GM18511 (cell line): ENCODE measurements around the gene CAB39.
"Not testable (repeated sequence)": the region's sequence is repeated elsewhere in the genome, so short reads cannot be mapped to it uniquely, and the experiment has no call there.

Experiments
- ATAC-seq: cut with Tn5 transposase; IDR thresholded peaks from one replicate; pipeline ENCODE4 v1.9.1; 2021; ENCODE audit warnings: mild to moderate bottlenecking, moderate library complexity; ENCODE audit not compliant: unreplicated experiment

The CAB39 gene

GRCh38 chr2:230713331-230714135, 891 bp downstream of the CAB39 start:
- peak; percentile 30 for ATAC-seq

DNA sequence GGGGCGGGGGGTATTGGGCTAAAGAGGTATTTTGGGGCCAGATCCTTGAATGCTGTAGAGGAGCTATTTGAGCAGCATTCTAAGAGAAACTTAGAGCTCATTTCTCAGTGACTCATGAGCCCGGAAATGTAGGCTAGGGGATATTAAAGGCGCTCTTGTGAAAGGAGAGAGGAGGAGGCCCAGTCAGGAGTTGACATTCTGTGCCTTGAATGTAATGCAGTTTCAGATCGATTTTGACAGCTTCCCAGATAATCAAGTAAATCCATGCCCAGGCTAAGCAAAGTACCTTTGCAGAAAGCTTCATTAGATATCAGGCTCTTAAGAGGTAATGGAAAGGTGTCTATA, 1.5 kb downstream of the CAB39 start:
- peak; percentile 27 for ATAC-seq

DNA sequence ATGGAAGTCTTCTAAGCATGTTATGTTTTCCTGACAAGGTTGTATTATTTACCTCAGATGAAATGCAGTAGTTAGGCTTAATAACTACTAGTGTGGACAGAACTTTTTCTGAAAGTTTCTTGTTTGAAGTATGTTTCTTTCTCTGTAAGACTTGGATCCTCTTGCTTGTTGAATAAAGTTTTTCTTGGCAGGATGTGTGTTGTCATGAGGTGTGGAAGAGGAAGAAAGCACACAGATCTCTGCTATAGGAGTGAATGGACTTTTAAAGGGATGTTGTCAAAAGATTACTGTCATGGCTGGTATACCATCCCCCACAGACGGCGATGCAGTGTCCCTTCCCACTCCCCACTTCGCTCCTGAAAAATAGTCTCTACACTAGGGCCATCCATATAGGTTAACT, 2.6 kb downstream of the CAB39 start:
- ATAC-seq, result no peak

DNA sequence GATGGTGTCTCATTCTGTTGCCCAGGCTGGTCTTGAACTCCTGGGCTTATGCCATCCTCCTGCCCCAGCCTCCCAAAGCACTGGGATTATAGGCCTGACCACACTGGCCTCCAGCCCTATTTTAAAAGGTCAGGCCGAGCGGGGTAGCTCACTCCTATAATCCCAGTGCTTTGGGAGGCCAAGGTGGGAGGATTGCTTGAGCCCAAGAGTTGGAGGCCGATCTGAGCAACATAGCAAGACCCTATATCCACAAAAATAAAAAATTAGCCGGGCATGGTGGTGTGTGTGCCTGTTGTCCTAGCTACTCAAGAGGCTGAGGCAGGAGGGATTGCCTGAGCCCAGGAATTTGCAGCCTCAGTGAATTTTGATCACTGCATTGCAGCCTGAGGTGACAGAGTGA, 3.9 kb downstream of the CAB39 start:
- ATAC-seq, result no peak

DNA sequence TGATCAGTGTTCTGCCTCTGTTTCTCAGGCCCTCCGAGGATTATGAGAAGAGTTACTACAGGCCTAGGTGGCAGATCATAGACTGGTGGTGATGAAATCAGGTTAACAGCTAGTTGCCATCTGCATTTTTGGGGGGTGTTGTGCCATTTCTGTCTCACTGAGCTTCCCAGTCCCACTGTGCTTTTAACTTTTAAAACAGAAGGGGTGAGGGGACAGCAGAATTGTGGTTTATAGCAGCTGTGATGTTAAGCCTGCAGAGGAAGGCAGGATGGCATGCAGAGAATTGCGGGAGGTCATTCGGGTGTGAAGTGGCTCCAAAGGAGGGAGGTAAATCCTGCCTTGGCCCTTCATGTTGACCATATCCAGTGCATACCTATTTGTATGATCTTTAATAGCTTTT, 5.0 kb downstream of the CAB39 start:
- no peak for ATAC-seq

DNA sequence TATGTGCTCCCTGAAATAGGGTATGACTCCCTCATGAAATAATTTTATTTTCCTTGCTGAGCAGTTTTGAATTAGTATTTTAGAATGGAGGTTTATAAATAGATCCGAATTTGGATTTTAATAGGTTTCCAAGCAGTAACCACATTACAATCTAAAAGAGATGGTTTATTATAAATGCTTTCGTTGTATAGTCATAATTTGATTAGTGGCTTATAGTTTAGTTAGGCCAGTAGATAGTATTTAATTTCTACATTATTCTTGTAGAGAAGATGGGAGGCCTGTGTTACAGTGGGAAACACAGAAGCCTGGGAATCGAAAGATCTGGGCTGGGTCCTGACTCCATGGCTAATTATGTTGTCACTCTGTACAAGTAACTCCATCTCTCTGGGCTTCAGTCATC, 6.7 kb downstream of the CAB39 start:
- no peak for ATAC-seq

DNA sequence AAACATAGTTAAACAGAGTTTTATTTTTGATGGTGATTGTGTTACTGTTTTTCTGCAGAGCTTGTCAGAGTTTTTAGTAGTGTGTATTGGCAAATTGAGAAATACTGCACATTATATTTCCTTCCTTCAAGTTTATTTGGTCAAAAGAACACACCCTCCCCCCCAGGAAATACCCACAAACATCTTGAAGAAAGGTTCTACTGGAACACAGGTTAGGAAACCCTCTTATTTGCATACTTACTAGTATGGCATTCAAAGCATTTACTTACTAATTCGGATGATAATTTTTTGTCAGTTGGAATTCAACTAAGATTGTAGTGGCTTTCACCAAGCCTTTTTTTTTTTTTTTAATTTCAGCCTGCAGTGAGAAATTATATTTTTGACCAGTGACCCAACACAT, 9.1 kb downstream of the CAB39 start:
- no peak for ATAC-seq

DNA sequence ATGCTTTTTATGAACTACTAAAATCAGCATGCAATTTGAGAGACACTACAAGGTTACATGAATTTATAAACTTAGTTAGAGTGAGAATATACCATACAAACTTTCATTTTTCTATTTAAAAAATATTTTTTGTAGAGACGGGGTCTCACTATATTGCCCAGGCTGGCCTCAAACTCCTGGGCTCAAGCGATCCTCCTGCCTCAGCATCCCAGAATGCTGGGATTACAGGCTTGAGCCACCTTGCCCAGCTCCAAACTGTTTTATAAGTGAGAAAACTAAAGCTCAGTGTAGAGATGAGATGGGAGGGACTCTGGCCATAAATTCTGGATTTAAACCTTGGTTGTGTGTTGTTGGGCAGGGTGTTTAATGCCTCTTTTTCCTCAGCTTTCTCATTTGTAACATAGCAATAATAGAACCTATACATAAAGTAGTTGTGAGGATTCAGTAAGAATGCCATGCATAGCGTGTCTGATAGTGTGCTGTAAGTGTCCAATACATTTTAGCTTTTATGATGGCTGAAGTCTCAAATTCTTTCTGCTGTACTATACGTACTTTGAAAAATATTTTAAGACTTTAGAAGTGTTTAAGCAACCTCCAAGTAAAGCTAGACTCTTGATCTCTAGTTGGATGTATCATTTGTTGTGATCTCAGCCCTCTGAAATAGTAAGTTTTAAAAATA, 9.7 kb downstream of the CAB39 start:
- ATAC-seq, result no peak

GRCh38 chr2:230723363-230723762, 10.7 kb downstream of the CAB39 start:
- ATAC-seq, result no peak

DNA sequence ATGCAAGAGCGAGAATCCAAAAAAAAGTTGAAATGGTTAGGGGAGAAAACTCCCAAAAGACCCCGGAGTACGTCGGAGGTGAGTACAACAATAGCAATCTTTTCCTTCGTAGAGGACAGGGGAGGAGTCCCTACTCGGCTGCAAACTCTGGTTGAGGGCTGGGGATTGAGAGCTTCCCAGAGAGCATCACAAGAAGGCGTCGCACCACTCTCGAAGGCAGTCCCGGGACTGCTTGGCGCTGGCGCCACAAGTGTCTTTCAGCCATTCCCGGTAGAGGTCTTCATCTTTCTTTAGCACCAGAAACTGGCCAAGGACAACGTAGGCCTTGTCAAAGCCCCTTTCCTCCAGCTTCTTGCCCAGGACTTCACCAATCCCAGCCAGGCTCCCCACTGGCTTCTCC, 12.3 kb downstream of the CAB39 start:
- ATAC-seq, result not testable (repeated sequence)

GRCh38 chr2:230731512-230731911, 18.9 kb downstream of the CAB39 start:
- ATAC-seq, result no peak

- no peak for ATAC-seq
Measured at GRCh38 chr2:230732914-230733401, 20.3 kb downstream of the CAB39 start.

- no peak for ATAC-seq
Measured at GRCh38 chr2:230734247-230735175, 21.9 kb downstream of the CAB39 start.

DNA sequence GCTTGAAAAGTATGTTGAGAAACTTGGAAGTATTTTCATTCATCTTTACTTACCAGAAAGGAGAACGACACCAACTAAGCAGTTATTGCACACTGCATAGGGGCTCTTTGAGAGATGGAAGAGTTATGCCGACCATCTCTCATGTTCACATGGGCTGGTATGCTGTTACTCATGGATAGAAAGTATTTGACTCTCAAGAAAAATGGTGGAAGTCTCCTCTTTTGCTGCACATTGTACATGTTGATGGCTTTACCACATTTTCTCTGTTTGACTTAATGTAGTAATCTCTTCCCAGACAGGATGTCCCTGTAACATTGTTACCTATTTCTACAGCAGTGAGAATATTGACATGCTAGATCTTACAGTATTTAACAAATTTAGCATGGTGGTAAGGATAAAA, 23.2 kb downstream of the CAB39 start:
- ATAC-seq, result no peak

DNA sequence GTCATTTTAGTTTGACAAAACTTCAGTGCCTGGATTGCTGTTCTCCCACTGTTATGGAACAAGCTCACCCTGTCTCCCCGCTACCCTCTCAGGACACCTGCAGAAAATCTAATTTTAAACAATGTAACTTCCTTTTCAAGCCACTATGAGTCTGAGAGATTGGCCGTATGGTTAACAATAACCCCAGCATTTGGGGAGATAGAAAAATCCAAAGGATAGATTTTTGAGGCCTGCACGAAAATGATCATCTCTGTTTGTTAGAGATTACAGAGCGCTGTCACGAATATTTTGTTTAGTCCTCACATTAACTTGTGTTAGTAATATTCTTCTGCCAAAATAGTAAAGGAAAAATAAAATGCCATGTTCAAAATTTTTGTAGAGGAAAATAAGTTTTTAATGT, 24.7 kb downstream of the CAB39 start:
- ATAC-seq, result no peak

GRCh38 chr2:230737791-230738226, 25.2 kb downstream of the CAB39 start:
- no peak for ATAC-seq

DNA sequence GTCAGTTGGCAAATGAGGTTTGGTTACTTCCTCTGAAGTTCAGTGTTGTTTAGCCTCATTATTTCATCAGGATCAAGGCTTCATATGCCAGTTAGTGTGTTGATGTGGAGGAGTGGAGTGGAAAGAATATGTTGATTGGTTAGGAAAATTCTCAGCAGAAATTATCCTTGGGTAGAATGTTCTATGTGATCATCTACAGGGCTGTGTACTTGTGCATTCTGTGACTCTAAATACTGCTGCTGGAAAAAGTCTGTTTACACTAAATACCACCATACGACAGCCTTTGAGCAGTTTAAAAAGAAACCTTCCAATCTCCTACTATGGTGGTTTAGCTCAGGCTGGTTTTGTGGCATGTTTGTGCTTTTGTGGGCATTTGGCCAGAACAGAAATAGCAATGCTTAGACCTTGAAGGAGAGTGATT, 25.8 kb downstream of the CAB39 start:
- ATAC-seq, result no peak

DNA sequence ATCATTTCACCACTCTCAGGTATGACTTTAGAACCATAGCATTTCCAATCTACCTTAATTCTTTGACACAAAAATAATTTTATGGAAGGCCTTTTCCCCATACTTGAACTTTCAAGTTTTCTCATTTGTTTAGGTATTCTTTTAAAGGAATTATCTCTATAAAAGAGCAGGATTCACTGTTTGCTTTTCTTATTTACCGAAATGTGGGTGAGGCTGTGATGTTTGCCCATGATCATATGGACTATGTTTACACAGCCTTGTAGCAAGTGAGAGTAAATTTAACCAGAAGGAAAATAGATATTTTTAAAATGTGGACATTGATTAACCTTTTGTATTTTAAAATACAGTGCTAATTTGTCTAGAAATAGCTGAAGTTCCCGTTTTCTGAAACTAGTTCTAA, 26.3 kb downstream of the CAB39 start:
- no peak for ATAC-seq

DNA sequence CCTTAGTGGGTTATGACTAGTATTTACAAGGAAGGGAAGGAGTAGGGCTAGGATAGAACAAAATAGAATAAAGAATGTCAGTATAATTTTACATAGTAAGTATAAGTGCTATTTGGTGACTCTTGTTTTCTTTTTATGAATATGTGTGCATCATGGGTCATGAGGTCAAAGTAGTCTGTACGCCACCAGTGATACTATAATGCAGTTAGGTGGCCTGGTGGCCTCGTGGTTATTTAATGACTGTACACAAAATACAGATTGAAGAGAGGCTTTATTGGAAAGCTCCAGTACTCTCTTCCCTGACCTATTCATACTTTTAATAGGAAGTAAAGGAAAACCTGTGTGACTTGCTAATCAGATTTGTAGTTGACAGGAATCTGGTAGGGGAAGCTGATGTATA, 27.3 kb downstream of the CAB39 start:
- ATAC-seq, result no peak

- ATAC-seq, result no peak
Measured at GRCh38 chr2:230742781-230743180, 30.1 kb downstream of the CAB39 start.

DNA sequence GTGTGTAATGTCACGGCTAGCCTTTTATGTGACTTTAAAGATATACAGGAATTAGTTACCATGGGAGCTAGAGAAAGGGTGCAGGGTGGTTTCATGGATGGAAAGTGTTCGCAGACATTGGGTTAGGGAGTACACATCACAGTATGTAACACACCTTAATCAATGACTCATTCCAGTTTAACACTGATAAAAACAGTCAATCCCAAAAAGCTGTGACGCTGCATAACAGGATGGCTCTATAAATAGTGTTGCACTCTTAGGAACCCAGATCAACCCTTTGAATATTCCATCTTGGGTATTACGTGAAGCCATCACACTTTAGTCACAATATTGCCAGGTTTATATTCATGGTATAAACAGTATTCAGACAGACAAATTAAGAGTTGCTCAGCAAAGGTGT, 33.6 kb downstream of the CAB39 start:
- ATAC-seq, result no peak
